HS-5 (cell line): ENCODE data around the gene SLC6A6.

Experiments used
- DNase-seq: peaks from one replicate; pipeline ENCODE4 v3.0.0-alpha.2; 2012; ENCODE audit warnings: low read depth

SLC6A6 gene

DNA sequence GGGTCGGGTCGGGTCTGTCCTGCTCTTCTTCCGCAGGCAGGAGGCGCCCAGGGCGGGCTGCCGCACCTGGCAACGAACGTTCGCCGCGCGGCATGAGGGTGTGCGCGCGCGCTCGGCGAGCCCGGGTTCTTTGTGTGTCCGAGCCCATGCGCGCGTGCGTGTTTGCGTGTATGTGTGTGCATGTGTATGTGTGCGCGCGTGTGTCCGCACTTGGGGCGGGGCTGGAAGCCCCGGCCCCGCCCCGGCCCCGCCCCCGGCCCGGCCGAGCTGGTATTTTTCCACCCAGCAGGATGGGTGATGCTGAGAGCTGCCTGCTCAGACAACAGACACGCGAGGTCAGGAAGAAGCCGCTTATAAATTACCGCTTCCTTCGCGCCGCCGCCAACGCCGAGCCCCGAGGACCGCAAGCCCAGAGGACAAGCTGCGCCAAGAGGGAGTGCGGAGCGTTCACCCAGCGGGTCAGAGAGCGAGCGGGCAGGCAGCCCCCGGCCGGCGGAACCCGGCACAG, at the start of gene SLC6A6:
Gene SLC6A6, plus strand, starts transcription at position 303 of the 508 bp plus-strand sequence. CDS start 41,029 bp downstream, outside the sequence.
- DNase-seq = peak; percentile 72

DNA sequence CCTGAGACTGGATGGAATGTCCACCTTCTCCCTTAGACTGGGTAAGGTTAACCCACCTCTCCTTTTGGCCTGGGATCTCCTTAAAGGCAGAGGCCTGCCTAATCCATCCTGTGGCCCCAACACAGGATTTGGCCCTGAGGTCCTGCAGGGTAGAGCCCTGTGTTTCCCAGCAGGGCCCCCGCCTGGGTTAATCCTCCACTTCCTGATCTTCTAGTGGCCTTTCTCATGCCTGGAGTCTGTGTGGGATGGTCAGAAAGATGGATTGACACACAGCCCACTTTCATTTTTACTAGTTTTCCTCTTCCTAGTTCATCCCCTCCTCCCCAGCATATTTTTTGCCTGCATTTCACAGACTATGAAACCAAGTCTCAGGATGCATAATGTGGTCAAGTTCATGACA, 48.9 kb upstream of the SLC6A6 start:
- no peak for DNase-seq

DNA sequence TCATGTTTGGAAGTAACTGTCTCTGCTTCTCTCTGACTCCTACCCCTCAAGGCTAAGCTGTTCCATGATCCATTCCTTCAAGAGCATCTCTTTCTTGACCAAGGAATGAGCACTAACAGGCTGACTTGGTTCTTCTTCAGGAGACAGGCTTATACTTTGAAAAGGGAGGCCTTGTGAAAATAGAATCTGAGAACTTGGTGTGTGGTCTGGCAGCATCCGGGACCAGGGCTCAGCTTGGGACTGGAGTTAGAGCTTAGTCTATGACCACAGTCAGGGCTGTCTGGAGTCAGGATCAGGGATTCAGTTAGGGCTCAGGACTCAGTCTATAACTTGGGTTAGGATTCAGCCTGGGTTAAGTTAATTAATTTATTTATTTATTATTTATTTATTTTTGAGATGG, 44.9 kb upstream of the SLC6A6 start:
- DNase-seq = no peak

DNA sequence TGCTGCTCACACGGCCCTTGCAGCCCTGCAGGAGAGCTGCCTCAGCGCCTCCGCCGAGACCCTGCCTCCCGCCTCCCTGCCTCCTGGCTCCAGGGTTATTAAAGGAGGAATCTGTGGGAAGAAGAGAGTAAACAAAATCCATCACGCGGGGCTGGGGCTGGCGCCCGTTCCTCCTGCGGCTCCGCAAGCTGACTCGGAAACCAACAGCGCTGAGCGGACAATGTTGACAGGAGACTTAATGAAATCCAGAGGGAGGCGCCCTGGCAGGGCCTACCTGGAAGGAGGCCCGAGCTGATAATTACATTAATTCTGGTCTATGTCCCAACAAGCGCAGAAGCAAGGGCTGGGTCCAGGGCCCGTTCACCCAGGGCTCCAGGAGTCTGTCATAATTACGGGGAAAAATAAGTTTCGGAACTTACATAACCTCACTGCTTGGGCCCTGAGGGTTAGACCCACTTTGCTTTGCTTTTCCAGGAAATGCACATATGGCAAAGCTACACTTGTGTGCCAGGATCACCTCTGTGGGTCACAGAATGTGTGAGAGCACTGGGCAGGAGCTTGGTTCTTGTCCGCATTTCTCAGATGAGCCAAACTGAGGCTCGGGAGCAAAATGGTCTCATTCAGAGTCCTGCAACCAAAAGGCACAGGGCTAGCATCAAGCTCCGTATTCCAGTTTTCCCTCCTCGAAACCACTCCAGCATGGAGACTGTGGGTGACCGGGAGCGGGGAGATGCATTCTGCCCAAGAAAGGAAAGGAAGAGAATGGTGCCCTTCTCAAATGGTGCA, 43.8 kb upstream of the SLC6A6 start:
- no peak for DNase-seq

DNA sequence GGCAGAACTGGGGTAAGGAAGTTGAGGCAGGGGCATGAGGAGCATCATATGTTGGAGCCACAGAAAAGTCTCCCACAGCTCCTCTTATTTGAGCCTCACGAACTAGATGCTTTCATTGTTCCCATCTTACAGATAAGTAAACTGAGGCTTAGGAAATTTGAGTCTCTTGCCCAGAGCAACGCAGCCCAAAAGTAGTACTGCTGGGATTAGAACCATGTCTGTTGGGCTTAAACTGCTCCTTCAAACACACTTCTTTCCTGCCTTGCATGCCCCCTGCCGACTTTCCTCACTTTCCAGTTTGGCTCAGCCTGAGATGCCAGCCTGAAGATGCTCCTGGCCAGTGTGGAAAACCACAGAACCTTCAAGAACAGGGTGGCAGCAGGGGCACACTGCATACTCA, 43.1 kb upstream of the SLC6A6 start:
- DNase-seq = no peak

- DNase-seq = no peak
Measured at GRCh38 chr3:14360123-14360881, 42.1 kb upstream of the SLC6A6 start.

GRCh38 chr3:14361068-14361677, 41.2 kb upstream of the SLC6A6 start:
- DNase-seq = no peak

GRCh38 chr3:14362890-14363289, 39.5 kb upstream of the SLC6A6 start:
- no peak for DNase-seq

GRCh38 chr3:14363379-14363778, 39.0 kb upstream of the SLC6A6 start:
- DNase-seq = no peak

- no peak for DNase-seq
Measured at GRCh38 chr3:14363991-14364390, 38.4 kb upstream of the SLC6A6 start.

DNA sequence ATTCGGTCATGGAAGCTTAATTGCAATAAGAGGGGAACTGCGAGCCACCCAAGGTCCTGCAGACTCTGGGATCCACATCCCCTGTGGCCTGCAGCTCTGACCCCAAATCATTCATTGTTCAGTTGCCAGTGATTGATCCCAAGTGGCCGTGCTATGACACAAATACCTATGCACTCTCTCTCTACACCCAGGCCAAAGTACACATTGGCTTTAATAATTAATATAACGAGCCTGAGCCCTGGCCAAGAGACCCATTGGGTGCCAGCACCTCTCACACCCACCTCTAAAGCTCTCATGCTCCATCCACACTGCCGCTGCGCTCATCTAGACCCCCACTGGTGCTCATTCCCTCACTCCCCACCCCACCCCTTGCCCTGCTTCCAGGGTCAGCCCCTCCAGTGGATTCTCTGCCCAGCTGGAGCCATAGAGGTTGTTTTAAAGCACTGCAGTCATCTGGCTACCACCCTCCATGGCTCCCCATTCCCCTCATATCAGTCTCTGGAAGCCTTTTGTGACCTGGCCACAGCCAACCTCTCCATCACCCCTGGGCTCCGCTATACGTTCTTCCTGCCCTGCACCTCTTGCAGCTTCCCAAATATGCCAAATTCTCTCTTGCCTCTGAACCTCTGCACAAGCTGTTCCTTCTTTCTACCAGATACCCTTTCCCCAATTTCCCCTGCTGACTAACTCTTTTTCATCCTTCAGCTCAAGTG, 37.7 kb upstream of the SLC6A6 start:
- DNase-seq = no peak

- no peak for DNase-seq
Measured at GRCh38 chr3:14366248-14366647, 36.2 kb upstream of the SLC6A6 start.

GRCh38 chr3:14366915-14367823, 35.2 kb upstream of the SLC6A6 start:
- no peak for DNase-seq

DNA sequence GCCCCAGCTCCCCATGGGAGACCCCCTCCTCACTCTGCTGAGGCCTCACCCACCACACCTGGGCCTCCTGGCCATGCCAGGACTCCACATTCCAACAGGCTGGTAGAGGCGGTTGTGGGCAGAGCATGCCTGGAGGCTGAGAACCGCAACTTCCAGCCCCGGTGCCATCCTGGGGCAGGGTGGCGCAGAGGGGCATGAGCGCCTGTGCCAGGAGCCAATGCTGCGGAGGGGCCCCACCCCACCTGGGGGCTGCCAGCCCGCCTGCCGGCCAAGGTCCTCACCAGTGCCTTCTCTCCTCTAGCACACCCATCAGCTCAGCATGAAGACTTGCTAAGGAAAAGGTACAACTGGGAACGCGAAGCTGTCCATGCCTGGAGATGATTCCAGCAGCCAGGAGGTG, 34.3 kb upstream of the SLC6A6 start:
- no peak for DNase-seq

GRCh38 chr3:14368885-14369284, 33.5 kb upstream of the SLC6A6 start:
- no peak for DNase-seq

- no peak for DNase-seq
Measured at GRCh38 chr3:14369675-14370669, 32.4 kb upstream of the SLC6A6 start.

DNA sequence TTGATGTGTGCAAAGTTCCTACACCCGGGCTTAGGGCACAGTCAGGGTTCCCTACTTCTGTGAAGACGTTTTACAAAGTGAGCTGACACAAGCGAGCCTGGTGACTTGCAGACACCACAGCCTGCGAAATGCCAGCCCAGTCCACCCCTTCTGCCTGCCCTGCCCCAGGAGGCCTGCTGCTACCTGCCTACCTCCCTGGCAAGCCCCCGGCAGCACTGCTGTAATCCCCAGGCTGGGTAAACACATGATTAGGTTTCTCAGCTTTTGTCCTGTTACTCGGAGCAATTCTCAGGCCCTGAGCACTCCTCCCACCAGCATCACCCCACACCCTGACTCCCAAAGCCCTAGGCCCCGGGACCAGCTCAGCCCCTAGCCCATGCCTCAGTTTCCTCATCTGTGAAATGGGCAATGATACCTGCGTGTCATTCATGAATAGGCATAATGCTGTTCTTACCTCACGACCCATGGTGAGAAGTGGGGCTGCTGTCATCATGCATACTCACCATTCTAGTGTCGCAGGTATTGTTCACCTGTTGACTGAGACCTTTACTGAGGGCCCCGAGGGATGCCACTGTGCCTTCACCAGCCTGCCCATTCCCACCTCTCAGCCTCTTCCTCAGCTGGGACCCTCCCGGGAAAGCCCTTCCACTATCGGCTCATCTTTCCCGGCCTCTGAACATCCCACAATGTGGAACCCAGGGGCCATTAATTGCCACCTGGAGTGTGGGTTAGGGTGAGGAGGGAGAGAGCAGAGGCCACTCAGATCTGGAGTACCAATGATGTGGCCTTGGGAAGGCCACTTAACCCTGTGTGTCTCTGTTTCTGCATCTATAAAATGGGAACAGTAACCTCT, 31.5 kb upstream of the SLC6A6 start:
- no peak for DNase-seq

- DNase-seq = no peak
Measured at GRCh38 chr3:14371573-14372474, 30.6 kb upstream of the SLC6A6 start.
